A673 (cell line): ENCODE data around the gene ADAMTSL3. TPM values are rescaled to one million over a fixed set of nuclear protein-coding genes. Genes with fewer than 3 reads are reported as not detected.

Experiments
- BruUV-seq: library from RNA; stranded (reverse); fragments of 400-500 nt; replicated peaks from 2 replicates; lab custom pipeline; 2021; lab: Mats Ljungman, UMichigan
- CTCF ChIA-PET: fragments of 300-600 bp; sonication (Branson Sonifier 250); formaldehyde crosslinking; loops from one replicate; lab custom pipeline; 2022; ENCODE audit warnings: antibody characterized with exemption; lab: Charles Lee
- POLR2A ChIA-PET: fragments of 300-600 bp; sonication (Branson Sonifier 250); formaldehyde crosslinking; loops from one replicate; lab custom pipeline; 2022; ENCODE audit warnings: antibody characterized with exemption; ENCODE audit not compliant: low non-redundant PET; lab: Charles Lee
- DNase-seq: peaks from one replicate; pipeline ENCODE4 v3.0.0-alpha.2; 2015; ENCODE audit warnings: low spot score
- H3K27ac ChIP-seq: fragments of 200-600 bp; sonication (generic); 2 replicates; pipeline ENCODE4 v1.5.1; 2016; ENCODE audit warnings: mixed run types, low read depth, mild to moderate bottlenecking, mixed read lengths, antibody characterized with exemption, low read length; ENCODE audit not compliant: poor library complexity, severe bottlenecking
- H3K27me3 ChIP-seq: fragments of 200-600 bp; sonication (generic); replicated peaks from 2 replicates; pipeline ENCODE4 v1.6.1; 2017; ENCODE audit warnings: mixed run types, low read depth, mild to moderate bottlenecking, mixed read lengths, antibody characterized with exemption, low read length; ENCODE audit not compliant: insufficient read depth, poor library complexity
- H3K36me3 ChIP-seq: fragments of 200-600 bp; sonication (generic); 2 replicates; pipeline ENCODE4 v1.6.1; 2016; ENCODE audit warnings: mixed run types, mild to moderate bottlenecking, mixed read lengths, antibody characterized with exemption, low read length; ENCODE audit not compliant: insufficient read depth, poor library complexity, severe bottlenecking
- H3K4me1 ChIP-seq: fragments of 200-600 bp; sonication (generic); 2 replicates; pipeline ENCODE4 v1.6.1; 2017; ENCODE audit warnings: mixed run types, mild to moderate bottlenecking, mixed read lengths, antibody characterized with exemption, low read length; ENCODE audit not compliant: insufficient read depth, poor library complexity, severe bottlenecking
- H3K4me3 ChIP-seq: fragments of 200-600 bp; sonication (generic); 2 replicates; pipeline ENCODE4 v1.5.1; 2016; ENCODE audit warnings: low read depth, mixed run types, mild to moderate bottlenecking, mixed read lengths, low read length; ENCODE audit not compliant: poor library complexity, severe bottlenecking
- H3K9me3 ChIP-seq: fragments of 200-600 bp; sonication (generic); 2 replicates; pipeline ENCODE4 v1.6.1; 2016; ENCODE audit warnings: mixed run types, low read depth, mild to moderate bottlenecking, mixed read lengths, antibody characterized with exemption, low read length; ENCODE audit not compliant: poor library complexity, severe bottlenecking
- EZH2 ChIP-seq: fragments of 200-600 bp; sonication (generic); IDR thresholded peaks from 2 replicates; pipeline ENCODE4 v1.6.1; 2017; ENCODE audit warnings: borderline replicate concordance, low read depth, mild to moderate bottlenecking, mixed read lengths, antibody characterized with exemption, low read length; ENCODE audit not compliant: poor library complexity, severe bottlenecking
- intact Hi-C: fragments of 100-400 bp; cut with micrococcal nuclease; formaldehyde crosslinking; loops from one replicate; pipeline ENCODE4 v1.10.0; 2022; ENCODE audit not compliant: unreplicated experiment
- total RNA-seq: library from RNA; stranded (reverse); gene quantifications from 2 replicates; pipeline ENCODE4 v1.2.3, GENCODE V29; 2021
- TF ChIP-seq, protein P1 (sequence below): fragments of 300-800, 200-600 bp; sonication (generic); conservative IDR thresholded peaks from 2 replicates; pipeline ENCODE4 v1.5.1; 2017; ENCODE audit warnings: low read depth, mild to moderate bottlenecking, antibody characterized with exemption, low read length, moderate library complexity, mixed read lengths

Gene ADAMTSL3
- total RNA-seq, 1 experiment from 2014 or later: 0.95 TPM

DNA sequence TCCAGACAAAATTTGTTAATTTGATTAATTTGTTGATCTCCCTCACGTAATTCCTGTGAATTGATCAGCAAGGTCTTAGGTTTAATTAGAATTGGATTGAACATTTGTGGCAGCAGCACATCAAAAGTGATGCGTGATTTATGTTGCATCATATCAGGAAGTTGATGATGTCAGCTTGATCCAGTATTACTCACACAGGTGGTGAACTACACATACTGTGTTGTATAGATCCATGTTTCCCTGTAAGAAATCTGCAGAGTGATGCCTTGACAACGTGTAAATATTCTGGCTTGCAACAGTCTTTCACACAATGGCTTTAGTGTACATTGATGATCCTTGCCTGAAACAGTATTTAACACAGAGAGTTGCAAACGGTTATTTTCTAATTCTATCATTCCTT is 200.4 kb downstream of the ADAMTSL3 start:
- DNase-seq: no peak
- no peak for TF ChIP-seq EZH2
- TF ChIP-seq, protein P1, sequence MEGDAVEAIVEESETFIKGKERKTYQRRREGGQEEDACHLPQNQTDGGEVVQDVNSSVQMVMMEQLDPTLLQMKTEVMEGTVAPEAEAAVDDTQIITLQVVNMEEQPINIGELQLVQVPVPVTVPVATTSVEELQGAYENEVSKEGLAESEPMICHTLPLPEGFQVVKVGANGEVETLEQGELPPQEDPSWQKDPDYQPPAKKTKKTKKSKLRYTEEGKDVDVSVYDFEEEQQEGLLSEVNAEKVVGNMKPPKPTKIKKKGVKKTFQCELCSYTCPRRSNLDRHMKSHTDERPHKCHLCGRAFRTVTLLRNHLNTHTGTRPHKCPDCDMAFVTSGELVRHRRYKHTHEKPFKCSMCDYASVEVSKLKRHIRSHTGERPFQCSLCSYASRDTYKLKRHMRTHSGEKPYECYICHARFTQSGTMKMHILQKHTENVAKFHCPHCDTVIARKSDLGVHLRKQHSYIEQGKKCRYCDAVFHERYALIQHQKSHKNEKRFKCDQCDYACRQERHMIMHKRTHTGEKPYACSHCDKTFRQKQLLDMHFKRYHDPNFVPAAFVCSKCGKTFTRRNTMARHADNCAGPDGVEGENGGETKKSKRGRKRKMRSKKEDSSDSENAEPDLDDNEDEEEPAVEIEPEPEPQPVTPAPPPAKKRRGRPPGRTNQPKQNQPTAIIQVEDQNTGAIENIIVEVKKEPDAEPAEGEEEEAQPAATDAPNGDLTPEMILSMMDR: no peak
- Histone ChIP-seq H3K4me3 (no peak overlapping the region), H3K27ac (no peak overlapping the region), H3K9me3 (no peaks in the 10 kb centered on the region), H3K36me3 (no peaks in the 10 kb centered on the region), H3K27me3 (no peaks in the 10 kb centered on the region), H3K4me1 (peaks cover 8% of the 10 kb centered on the region)
- BruUV-seq: no TSS peak
- ChIA-PET CTCF (no interaction called here), POLR2A (no interaction called here)
- intact Hi-C loops: no loop called here

DNA sequence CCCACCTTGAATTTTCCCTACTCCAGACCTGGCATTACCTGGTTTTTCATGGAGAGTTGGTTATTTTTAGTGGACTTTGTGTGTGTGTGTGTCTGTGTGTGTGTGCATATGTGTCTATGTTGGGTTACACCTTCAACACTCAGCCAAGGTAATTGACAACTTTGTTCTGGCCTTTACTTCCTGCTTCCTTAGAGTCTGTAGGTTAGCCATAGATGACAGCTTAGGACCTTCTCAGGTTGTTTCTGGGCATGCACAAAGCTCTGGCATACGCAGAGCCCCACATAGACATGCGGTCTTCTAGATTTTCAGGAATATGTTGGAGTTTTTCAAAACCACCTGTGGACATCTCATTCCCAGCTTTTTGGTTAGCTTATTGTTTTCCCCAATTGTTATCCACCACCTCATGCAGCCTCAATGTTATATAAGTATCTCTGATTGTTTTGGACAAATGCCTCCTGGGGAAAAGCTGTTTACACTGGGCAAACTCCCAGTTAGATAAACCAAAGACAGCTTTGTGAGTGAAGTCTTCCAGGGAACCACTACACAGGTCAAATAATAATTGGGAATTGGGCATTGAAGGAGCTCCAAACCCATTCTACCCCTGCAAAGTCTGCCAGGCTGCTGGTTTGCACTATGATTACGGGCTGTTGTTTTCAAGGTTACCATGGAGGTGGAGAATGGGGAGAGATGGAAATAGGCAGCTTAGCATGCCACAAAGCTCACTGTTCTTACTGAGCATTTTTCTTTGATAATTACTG is 201.2 kb downstream of the ADAMTSL3 start:
- intact Hi-C loops: no loop called here
- ChIA-PET CTCF (no interaction called here), POLR2A (no interaction called here)
- Histone ChIP-seq H3K36me3 (no peaks in the 10 kb centered on the region), H3K27me3 (no peaks in the 10 kb centered on the region), H3K27ac (no peak overlapping the region), H3K4me1 (no peaks in the 10 kb centered on the region), H3K4me3 (no peak overlapping the region), H3K9me3 (no peaks in the 10 kb centered on the region)
- DNase-seq: no peak
- no TSS peak for BruUV-seq
- TF ChIP-seq, protein P1: no peak
- TF ChIP-seq EZH2: no peak

DNA sequence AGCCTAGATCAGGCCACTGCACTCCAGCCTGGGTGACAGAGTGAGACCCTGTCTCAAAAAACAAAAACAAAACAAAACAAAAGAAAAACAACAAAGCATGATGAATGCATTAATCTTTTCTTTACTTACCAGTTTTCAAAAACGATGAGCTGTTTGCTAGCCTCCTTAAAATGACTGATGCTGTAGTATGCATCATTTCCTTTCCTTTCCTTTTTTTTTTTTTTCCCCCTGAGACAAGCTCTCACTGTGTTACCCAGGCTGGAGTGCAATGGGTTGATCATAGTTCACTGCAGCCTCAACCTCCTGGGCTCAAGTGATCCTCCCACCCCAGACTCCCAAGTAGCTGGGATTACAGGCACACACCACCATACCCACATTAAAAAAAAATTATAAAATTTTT is 202.0 kb downstream of the ADAMTSL3 start:
- CTCF ChIA-PET: no interaction called here

More for the DNA sequence above, 202.0 kb downstream of the ADAMTSL3 start:
- Histone ChIP-seq H3K9me3 (no peaks in the 10 kb centered on the region), H3K4me3 (no peak overlapping the region), H3K4me1 (no peaks in the 10 kb centered on the region), H3K27ac (no peak overlapping the region), H3K27me3 (no peaks in the 10 kb centered on the region), H3K36me3 (no peaks in the 10 kb centered on the region)
- intact Hi-C loops: no loop called here
- no peak for DNase-seq
- BruUV-seq: no TSS peak
- TF ChIP-seq, protein P1: no peak
- TF ChIP-seq EZH2: no peak
- POLR2A ChIA-PET: no interaction called here
